NCI-H2107 treated with DMSO at 0.1 percent for 48 hours (cell line): ENCODE results near the gene CALML3.

Source experiments
- DNase-seq: peaks from one replicate; lab custom pipeline; 2025; ENCODE audit not compliant: unreplicated experiment; lab: John Stamatoyannopoulos, UW

Gene CALML3

DNA sequence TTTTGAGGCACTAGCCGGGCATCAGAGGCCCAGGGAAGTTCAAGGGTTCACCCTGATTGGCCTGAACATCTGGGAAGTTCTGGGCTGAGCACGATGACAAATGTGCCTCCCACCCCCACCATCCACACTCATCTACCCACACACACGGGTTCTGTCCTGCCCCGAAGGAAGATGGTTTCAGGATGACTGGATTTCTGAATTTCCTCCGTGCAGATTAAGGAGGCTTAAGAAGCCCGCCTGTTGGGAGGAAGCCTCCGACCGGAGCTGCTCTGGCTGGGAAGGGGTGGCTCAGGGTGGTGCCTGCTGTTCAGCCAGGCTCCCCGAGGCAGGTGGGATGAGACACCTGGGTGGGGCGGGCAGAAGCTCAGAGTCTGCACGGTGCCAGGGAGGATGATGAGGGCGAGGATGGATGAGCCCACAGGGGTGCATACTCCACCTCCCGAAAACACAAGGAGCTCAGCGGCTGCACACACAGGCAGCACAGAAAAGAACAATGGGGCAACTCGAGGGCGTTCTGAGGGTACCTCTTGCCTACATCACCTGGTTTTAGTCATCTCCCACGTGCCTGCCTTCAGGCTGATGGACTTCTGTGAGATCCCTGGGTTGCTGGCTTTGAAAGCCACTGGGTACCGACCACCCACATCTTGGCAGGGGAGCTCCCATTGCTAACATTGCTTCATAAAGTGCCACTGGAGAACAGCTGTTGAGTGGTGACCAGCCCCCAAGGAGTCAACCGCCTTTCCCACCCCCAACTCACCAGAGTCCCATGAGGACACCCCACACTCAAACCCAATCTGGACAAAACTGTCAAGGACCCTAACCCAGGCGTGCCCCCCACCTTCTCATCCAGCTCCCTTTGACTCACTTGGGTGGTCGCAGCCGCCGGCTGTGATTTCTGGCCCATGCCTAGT is 41.2 kb downstream of the CALML3 start:
- DNase-seq, result no peak

DNA sequence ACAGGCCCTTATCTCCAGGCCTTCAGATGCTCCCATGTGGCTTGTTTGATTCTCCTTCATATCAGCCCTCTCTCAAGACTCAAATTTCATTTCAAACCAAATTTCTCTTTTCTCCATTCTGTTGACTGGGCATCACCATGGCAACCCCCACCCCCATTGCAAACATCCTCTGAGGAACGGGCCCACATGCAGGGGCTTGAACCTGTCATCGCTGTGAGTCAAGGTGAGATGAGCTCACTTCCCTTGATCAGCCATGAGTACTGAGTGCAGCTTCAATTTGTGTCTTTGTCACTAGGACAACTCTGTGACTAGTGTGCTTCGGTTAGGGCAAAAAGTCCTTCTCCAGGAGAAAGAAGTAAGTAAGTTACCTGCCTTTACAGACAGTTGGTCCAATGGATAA is 41.9 kb downstream of the CALML3 start:
- no peak for DNase-seq

DNA sequence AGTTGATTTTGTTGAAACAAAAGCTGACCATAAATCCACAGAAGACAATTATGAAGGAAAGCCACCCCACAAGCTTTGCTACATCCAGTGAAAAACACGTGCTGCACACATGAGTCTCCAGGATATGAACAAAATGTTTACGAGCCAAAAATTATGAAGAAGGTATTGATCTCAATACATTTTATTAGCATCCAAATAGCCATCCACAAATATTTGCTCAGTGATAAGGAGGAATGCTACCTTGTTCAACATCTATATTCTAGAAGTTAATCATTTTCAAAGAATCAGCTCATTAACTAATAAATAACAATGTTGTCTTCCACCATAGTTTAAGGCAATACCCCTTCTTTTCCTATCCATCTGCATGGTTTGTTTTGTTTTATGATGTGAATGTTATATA is 42.7 kb downstream of the CALML3 start:
- DNase-seq, result no peak

DNA sequence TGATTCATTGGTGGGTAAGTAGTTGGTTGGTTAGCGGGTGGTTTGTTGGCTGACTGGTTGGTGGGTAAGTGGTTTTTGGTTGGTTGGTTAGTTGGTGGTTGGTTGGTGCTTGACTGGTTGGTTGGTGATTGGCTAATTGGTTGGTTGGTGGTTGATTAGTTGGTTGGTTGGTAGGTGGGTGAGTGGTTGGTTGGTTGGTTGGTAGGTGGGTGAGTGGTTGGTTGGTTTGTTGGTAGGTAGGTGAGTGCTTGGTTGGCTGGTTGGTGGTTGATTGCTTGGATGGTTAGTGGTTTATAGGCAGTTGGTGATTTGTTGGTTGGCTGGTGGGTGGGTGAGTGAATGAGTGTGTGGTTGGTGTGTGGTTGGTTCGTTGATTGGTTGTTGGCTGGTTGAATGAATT is 44.2 kb downstream of the CALML3 start:
- DNase-seq, result no peak

DNA sequence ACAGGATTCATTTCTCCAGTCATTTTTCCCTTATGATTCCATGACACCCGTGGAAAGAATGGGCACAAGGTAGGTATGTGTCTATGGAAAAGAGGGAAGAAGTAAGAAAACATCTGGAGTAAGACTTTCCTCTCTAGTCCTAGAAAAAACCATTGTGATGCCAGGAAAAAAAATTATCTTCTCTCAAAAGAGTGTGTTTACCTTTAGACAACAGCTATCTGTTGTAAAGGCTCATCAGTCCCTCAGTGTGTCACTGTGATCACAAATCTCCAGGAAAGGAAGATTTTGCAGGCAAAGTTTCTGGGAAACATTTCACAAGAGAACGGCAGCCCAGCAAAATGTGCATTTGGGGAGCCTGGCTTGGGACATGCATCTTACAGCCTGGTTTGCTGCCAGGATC is 44.8 kb downstream of the CALML3 start:
- no peak for DNase-seq

DNA sequence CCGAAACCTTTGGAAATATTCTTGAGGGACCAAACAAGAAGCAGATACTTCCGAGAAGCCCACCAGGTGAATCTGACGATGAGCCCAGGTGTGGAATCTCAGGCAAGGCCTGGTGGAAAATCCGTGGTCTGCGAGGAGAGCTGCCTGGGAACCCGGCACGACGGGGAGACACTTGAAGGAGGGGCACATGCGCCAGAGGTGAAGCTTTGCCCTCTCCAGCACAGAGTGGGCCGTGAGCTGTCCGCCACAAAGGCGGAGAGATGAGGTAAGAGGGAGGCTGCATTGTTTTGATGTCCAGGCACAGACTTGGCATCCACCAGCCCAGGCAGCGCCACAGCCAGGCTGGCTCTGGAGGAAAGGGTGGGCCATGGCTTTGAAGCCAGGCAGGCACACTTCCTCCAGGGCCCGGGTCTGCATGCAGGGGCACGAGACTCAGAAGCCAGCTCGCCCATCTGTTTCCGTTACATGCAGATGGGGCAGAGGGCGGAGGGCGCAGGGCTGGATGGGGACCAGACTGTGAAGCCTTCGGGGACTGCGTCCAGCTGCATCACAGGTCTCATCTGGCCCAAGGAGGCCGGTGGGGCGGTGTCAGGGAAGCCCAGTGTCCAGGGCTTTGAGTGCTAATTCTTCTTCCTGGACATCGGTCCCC is 45.4 kb downstream of the CALML3 start:
- DNase-seq, result no peak

DNA sequence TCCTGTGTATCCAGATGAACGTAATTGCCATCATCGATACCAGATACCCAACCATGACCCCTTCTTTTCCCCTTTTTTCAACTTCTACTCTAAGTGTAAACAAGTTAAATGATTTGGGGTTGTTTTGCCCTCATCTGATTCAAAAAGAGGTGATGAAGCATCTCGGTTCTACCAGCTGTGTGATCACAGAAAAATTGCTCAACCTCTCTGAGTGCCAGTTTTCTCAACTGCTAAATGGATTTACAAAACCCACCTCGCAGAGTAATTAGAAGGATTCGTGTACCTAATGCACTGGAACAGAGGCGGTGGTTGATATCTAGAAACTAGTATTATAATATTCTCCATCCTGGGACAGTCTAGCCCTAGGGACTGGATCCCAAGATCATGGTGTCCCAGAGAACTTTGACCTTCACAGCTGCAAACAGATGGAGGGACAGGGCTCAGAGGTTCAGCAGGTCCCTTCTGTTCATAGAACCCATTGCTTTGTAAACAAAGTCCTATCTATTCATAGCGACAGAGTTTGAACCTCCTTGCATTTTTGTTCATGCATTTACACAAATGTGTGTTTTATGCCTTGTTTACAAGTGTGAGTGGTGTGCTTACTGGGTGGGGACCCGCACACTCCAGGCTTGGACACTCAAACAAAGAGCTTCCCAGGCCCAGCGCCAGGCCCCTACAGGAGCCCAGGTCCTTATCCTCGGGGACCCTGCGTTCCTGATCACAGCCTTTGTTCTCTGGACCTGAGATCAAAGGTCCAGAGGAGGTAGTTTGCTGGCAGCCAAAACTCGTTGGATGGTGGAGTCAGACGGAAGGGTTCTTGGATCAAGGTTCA is 46.4 kb downstream of the CALML3 start:
- DNase-seq, result no peak

DNA sequence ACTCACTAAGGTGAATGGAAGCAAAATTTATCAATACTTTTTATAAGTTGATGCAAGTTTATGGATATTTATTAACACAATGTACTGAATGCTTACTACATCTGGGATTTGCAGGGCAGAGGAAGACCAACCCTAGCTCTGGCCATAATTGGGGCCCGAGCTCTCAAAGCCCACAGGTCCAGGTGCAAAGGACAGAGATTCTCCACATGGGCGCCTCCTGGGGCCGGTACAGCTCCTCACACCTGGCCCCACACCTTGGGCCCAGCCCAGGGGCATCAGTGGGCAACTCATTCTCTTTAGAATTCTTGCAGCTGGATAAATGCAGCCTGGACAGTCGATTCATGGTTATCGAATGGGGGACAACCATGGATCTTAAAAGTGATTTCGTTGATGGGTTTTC is 47.1 kb downstream of the CALML3 start:
- DNase-seq, result no peak

DNA sequence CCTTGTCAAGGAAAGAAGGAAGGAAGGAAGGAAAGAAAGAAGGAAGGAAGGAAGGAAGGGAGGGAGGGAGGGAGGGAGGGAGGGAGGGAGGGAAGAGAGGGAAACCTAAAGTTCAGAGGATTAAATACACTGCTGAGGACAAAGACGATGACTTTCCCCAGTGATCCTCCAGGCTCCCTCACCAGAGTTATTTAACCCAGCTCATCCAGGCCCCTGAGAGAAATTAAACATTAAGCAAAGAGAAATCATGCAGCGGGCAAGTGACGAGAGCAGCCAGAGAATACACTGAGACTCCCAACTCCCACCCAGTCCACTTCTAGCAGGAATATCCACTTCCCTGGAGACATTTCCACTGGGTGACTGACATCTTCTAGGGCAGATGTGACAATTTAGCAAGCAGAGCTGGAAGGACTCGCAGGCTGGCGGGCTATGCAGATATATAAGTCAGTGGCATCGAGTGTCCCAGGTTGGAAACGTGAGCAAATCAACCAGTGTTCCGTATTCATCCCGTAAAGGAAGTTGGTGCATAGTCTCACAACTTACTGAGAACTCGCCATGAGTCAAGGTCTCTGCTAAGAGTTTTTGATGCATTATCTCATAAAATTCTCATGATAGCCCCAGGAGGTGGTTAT is 48.7 kb downstream of the CALML3 start:
- DNase-seq, result no peak

DNA sequence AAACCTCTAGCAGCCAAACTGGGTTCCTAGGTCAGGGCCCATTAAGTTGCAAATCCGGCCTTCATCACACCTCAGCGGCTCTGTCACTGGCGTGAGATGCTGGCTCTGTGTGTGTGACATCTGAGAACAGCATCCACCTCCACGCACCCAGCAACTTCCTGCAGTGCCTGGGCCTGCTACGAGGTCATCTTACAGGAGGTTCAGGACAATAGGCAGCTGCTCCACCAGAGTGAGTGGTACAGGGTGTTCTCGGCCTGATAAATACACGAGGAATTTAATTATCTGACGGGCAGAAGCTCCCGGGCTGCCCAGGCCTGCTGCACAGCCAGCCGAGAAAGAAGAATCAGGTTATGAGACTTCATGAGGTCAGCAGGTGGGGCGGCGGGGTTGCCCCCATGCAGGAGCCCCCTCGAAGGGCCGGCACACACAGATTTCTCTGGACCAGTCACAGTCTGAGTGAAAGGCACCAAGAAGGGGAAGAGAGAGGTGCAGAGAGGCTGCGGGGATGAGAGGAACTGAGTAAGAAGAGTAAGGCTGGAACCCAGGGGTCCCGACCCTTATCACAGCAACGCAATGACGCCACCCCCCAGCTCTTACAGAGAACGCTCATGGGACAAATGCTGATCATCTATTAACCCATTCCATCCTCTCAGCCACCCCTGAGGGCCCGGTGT is 49.3 kb downstream of the CALML3 start:
- peak; percentile 28 for DNase-seq

DNA sequence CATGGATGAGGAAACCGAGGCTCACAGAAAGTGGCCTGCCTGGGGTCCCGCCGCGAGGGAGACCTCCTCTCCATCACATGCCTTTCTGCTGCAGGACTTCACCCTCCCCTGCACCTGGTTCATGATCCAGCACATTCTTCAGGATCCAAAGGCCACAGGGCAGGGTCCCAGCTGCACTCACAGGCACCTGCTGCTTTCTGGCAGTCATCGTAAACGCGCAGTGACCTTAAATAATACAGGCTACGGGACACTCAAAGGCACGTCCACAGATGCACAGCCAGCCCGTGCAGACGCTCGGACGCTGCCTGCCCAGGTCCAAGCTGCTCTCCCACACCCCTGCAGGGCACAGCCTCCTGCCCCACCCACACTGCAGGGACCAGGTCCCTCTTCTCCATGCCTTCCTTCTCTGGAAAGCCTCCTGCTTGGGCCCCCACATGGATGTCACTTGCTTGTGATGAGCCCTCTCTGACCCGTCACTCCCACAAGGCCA is 49.9 kb downstream of the CALML3 start:
- DNase-seq, result no peak

DNA sequence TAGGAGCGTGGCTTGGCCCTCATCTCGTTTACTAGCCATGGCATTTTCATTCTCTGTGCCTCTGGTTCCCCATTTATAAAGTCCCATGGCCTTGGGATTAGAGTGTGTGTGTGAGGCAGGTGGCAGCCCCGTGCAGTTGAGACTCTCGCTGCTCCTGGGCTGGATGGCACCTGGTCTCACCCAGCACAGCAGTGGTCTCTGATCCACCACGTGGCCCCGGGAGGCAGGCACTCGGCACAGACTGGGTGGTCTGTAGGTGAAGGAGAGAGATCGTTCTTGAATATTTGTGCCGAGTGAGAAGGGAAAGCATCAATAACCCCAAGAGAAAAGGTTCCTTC is 50.4 kb downstream of the CALML3 start:
- DNase-seq, result no peak

DNA sequence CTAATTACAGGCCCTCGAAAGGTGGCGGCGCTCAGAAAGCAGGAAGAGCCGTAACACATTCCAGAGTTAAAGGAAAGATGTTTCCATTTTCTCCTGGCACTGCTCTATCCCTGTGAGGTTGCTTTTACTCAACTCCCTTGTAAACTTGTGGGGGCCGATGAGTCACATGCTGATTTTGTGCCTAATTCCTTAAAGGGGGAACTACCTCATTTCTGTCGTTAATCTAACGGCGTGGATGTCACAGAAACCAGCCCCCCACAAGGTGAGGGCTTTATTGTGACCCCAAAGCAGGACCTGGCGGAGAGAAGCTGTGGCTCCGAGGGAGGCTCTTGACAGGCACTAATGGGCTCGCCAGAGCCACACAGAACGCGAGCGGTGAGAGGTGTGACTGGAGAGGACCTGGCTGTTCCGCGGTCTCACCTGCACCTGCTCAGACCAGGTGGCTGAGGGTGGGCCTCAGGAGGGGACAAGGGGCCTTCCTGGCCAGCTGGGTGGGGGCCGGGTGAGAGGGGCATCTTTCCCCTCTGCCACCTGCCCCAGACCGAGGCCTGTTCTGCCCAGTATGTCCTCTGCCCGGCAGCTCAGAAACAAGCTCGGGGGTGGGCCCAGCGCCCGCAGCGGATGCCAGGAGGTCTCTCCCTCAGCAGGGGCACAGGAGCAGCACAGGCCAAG is 50.9 kb downstream of the CALML3 start:
- no peak for DNase-seq

DNA sequence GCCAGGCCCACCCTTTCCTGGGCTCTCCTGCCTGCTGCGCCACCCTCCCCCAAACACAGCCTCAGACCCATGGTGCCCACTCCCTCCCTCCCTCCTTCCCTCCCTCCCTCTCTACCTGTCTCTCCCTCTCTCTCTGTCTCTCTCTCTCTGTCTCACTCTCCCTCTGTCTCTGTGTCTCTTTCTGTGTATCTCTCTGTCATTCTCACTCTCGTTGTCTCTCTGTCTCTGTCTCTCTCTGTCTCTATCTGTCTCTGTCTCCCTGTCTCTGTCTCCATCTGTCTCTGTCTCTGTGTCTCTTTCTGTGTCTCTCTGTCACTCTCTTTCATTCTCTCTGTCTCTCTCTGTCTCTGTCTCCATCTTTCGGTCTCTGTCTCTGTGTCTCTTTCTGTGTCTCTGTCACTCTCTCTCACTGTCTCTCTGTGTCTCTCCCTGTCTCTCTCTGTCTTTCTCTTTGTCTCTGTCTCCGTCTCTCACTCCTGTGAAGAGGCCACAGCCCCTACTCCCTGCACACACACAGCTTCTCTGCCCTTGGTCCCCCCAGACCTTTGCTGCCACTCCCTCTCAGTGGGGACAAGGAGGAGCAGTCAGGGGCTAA is 51.5 kb downstream of the CALML3 start:
- DNase-seq, result no peak
